ENCODE measurements around the gene ID2.
A peak's percentile ranks its signal among the peaks of the same experiment; 100 is the strongest.

The ID2 gene

GRCh38 chr2:8682719-8683667 is 1.1 kb downstream of the ID2 start:
- Histone ChIP-seq H3K79me2 (ENCODE audit: control insufficient read depth, insufficient read depth, low read length) (peaks cover 18% of the 10 kb centered on the region), H4K8ac (ENCODE audit: low read depth, low read length) (no peak overlapping the region), H2BK5ac (ENCODE audit: low read length) (no peak overlapping the region), H3K27ac (ENCODE audit: low read depth, low read length) (peak overlapping the region; percentile 30), H4K5ac (ENCODE audit: low read length) (no peak overlapping the region), H3K36me3 (ENCODE audit: control insufficient read depth, insufficient read depth, low read length) (no peaks in the 10 kb centered on the region), H3K9ac (ENCODE audit: low read length) (peak overlapping the region; percentile 91), H2AK5ac (ENCODE audit: low read length) (no peak overlapping the region), H2BK15ac (replicated peaks; ENCODE audit: low read depth) (no peak overlapping the region), H3K18ac (ENCODE audit: low read length) (peak overlapping the region; percentile 13), H3K27me3 (ENCODE audit: insufficient read depth, low read length, poor library complexity) (no peaks in the 10 kb centered on the region), H3K4ac (ENCODE audit: low read depth, low read length) (no peak overlapping the region), H3K56ac (ENCODE audit: low read length) (peak overlapping the region; percentile 87), H3K4me1 (ENCODE audit: control insufficient read depth, low read depth, low read length) (peaks cover 5% of the 10 kb centered on the region), H2BK120ac (ENCODE audit: low read depth, low read length) (no peak overlapping the region), H3K23ac (ENCODE audit: low read length) (peak overlapping the region; percentile 73), H3K79me1 (ENCODE audit: low read length) (no peaks in the 10 kb centered on the region), H3K4me3 (ENCODE audit: low read length) (peak overlapping the region; percentile 92), H3K4me2 (ENCODE audit: low read length) (peak overlapping the region; percentile 87)
- DNase-seq = peak; percentile 43
- WGBS (ENCODE audit: extremely low coverage, insufficient coverage, low lambda C conversion rate) = no CpG with 5 or more reads among the region's 30 CpGs

- Histone ChIP-seq H4K8ac (ENCODE audit: low read depth, low read length) (no peak overlapping the region), H3K36me3 (ENCODE audit: control insufficient read depth, insufficient read depth, low read length) (no peaks in the 10 kb centered on the region), H2AK5ac (ENCODE audit: low read length) (no peak overlapping the region), H3K4me3 (ENCODE audit: low read length) (peak overlapping the region; percentile 10), H3K4me1 (ENCODE audit: control insufficient read depth, low read depth, low read length) (peaks cover 5% of the 10 kb centered on the region), H3K4ac (ENCODE audit: low read depth, low read length) (no peak overlapping the region), H3K56ac (ENCODE audit: low read length) (peak overlapping the region; percentile 81), H3K27me3 (ENCODE audit: insufficient read depth, low read length, poor library complexity) (no peaks in the 10 kb centered on the region), H2BK120ac (ENCODE audit: low read depth, low read length) (no peak overlapping the region), H3K4me2 (ENCODE audit: low read length) (peak overlapping the region; percentile 74), H3K9ac (ENCODE audit: low read length) (peak overlapping the region; percentile 60), H3K79me1 (ENCODE audit: low read length) (no peaks in the 10 kb centered on the region), H3K79me2 (ENCODE audit: control insufficient read depth, insufficient read depth, low read length) (peaks cover 18% of the 10 kb centered on the region), H3K27ac (ENCODE audit: low read depth, low read length) (peak overlapping the region; percentile 33), H3K23ac (ENCODE audit: low read length) (no peak overlapping the region), H3K18ac (ENCODE audit: low read length) (peak overlapping the region; percentile 91), H2BK15ac (replicated peaks; ENCODE audit: low read depth) (no peak overlapping the region), H4K5ac (ENCODE audit: low read length) (no peak overlapping the region), H2BK5ac (ENCODE audit: low read length) (no peak overlapping the region)
- WGBS (ENCODE audit: extremely low coverage, insufficient coverage, low lambda C conversion rate) = no CpG with 5 or more reads among the region's 3 CpGs
- DNase-seq = peak; percentile 83
These were observed 2.7 kb downstream of the ID2 start for GRCh38 chr2:8684540-8684877.

- Histone ChIP-seq H2BK5ac (ENCODE audit: low read length) (no peak overlapping the region), H3K27ac (ENCODE audit: low read depth, low read length) (peak overlapping the region; percentile 72), H3K36me3 (ENCODE audit: control insufficient read depth, insufficient read depth, low read length) (no peaks in the 10 kb centered on the region), H3K79me2 (ENCODE audit: control insufficient read depth, insufficient read depth, low read length) (peaks cover 18% of the 10 kb centered on the region), H4K8ac (ENCODE audit: low read depth, low read length) (no peak overlapping the region), H3K9ac (ENCODE audit: low read length) (peak overlapping the region; percentile 60), H3K4me2 (ENCODE audit: low read length) (peak overlapping the region; percentile 74), H2AK5ac (ENCODE audit: low read length) (no peak overlapping the region), H2BK120ac (ENCODE audit: low read depth, low read length) (peak overlapping the region; percentile 35), H3K18ac (ENCODE audit: low read length) (peak overlapping the region; percentile 91), H2BK15ac (replicated peaks; ENCODE audit: low read depth) (no peak overlapping the region), H3K79me1 (ENCODE audit: low read length) (no peaks in the 10 kb centered on the region), H3K4me3 (ENCODE audit: low read length) (no peak overlapping the region), H3K27me3 (ENCODE audit: insufficient read depth, low read length, poor library complexity) (no peaks in the 10 kb centered on the region), H3K56ac (ENCODE audit: low read length) (peak overlapping the region; percentile 81), H3K4me1 (ENCODE audit: control insufficient read depth, low read depth, low read length) (peaks cover 3% of the 10 kb centered on the region), H4K5ac (ENCODE audit: low read length) (no peak overlapping the region), H3K4ac (ENCODE audit: low read depth, low read length) (peak overlapping the region; percentile 48), H3K23ac (ENCODE audit: low read length) (no peak overlapping the region)
- WGBS (ENCODE audit: extremely low coverage, insufficient coverage, low lambda C conversion rate) = no CpG with 5 or more reads among the region's 87 CpGs
- DNase-seq = peak; percentile 92
These were observed 3.2 kb downstream of the ID2 start for GRCh38 chr2:8684878-8685696.

GRCh38 chr2:8685697-8686358 is 4.0 kb downstream of the ID2 start:
- no CpG with 5 or more reads among the region's 50 CpGs for WGBS (ENCODE audit: extremely low coverage, insufficient coverage, low lambda C conversion rate)
- Histone ChIP-seq H2AK5ac (ENCODE audit: low read length) (no peak overlapping the region), H2BK120ac (ENCODE audit: low read depth, low read length) (peak overlapping the region; percentile 35), H3K18ac (ENCODE audit: low read length) (peak overlapping the region; percentile 91), H2BK15ac (replicated peaks; ENCODE audit: low read depth) (no peak overlapping the region), H4K8ac (ENCODE audit: low read depth, low read length) (no peak overlapping the region), H3K79me1 (ENCODE audit: low read length) (no peaks in the 10 kb centered on the region), H3K4me3 (ENCODE audit: low read length) (no peak overlapping the region), H3K79me2 (ENCODE audit: control insufficient read depth, insufficient read depth, low read length) (peaks cover 18% of the 10 kb centered on the region), H3K36me3 (ENCODE audit: control insufficient read depth, insufficient read depth, low read length) (no peaks in the 10 kb centered on the region), H3K27me3 (ENCODE audit: insufficient read depth, low read length, poor library complexity) (no peaks in the 10 kb centered on the region), H3K4ac (ENCODE audit: low read depth, low read length) (peak overlapping the region; percentile 48), H3K9ac (ENCODE audit: low read length) (peak overlapping the region; percentile 60), H3K4me1 (ENCODE audit: control insufficient read depth, low read depth, low read length) (no peaks in the 10 kb centered on the region), H3K23ac (ENCODE audit: low read length) (no peak overlapping the region), H4K5ac (ENCODE audit: low read length) (no peak overlapping the region), H3K4me2 (ENCODE audit: low read length) (peak overlapping the region; percentile 74), H3K27ac (ENCODE audit: low read depth, low read length) (peak overlapping the region; percentile 72), H3K56ac (ENCODE audit: low read length) (peak overlapping the region; percentile 81), H2BK5ac (ENCODE audit: low read length) (no peak overlapping the region)
- DNase-seq = peak; percentile 69

DNA sequence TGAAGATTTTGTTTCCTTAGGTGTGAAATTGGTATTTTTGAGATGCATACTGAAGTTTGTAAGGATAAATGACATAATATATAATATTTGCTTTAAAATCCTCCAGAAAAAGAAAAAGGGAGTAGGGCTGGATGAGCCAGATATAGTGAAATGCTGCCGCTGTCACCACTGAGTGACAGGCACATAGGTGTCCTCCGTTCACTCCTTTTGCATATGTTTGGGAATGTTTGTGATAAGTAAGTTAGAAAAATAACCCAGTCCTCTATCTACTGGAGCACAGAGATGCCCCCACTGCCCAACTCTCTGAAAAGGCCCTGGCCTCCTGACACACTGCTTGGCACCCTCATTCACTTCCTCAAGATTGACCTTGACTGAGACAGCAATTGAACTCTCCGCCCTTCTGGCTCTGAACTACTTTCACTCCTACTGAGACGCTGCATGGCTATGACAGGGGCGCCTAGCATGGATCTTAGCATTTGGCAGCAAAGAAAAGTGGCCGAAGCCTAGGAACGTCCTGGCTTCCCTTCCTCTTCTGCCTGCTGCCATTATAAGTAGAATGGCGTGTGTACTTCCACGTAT is 10.1 kb downstream of the ID2 start:
- Histone ChIP-seq H3K4me2 (ENCODE audit: low read length) (no peak overlapping the region), H4K5ac (ENCODE audit: low read length) (no peak overlapping the region), H3K79me1 (ENCODE audit: low read length) (no peaks in the 10 kb centered on the region), H3K79me2 (ENCODE audit: control insufficient read depth, insufficient read depth, low read length) (no peaks in the 10 kb centered on the region), H3K27me3 (ENCODE audit: insufficient read depth, low read length, poor library complexity) (no peaks in the 10 kb centered on the region), H3K4ac (ENCODE audit: low read depth, low read length) (no peak overlapping the region), H2BK5ac (ENCODE audit: low read length) (no peak overlapping the region), H2BK15ac (replicated peaks; ENCODE audit: low read depth) (no peak overlapping the region), H3K56ac (ENCODE audit: low read length) (no peak overlapping the region), H3K18ac (ENCODE audit: low read length) (no peak overlapping the region), H3K9ac (ENCODE audit: low read length) (no peak overlapping the region), H3K27ac (ENCODE audit: low read depth, low read length) (no peak overlapping the region), H3K4me3 (ENCODE audit: low read length) (no peak overlapping the region), H3K23ac (ENCODE audit: low read length) (no peak overlapping the region), H2BK120ac (ENCODE audit: low read depth, low read length) (no peak overlapping the region), H3K36me3 (ENCODE audit: control insufficient read depth, insufficient read depth, low read length) (no peaks in the 10 kb centered on the region), H4K8ac (ENCODE audit: low read depth, low read length) (no peak overlapping the region), H2AK5ac (ENCODE audit: low read length) (no peak overlapping the region), H3K4me1 (ENCODE audit: control insufficient read depth, low read depth, low read length) (no peaks in the 10 kb centered on the region)
- WGBS (ENCODE audit: extremely low coverage, insufficient coverage, low lambda C conversion rate) = no CpG with 5 or more reads among the region's 9 CpGs
- DNase-seq = no peak

All from mesendoderm (in vitro differentiated cells).